Measurements from ENCODE around the gene LRFN2. TPM values are rescaled to one million over a fixed set of nuclear protein-coding genes. Genes with fewer than 3 reads are reported as not detected.

The LRFN2 gene
- total RNA-seq, 3 donors from 2014 or later (not counting 1 experiment from before 2014, with no cell fraction given), result 3.0 to 3.6 (median 3.5) TPM

- no peaks in the 10 kb centered on the region for H3K4me1 ChIP-seq (ENCODE audit: control insufficient read depth, insufficient read depth, low read length)
- peaks cover 0 to 3% of the 10 kb centered on the region in 2 donors for H3K4me1 Mint-ChIP-seq
- H3K36me3 Mint-ChIP-seq, result no peaks in the 10 kb centered on the region
- no peaks in the 10 kb centered on the region for H3K9me3 ChIP-seq (ENCODE audit: control insufficient read depth, insufficient read depth, low read length)
- H3K27me3 ChIP-seq (ENCODE audit: control insufficient read depth, insufficient read depth, low read length), result no peaks in the 10 kb centered on the region
- no peaks in the 10 kb centered on the region for H3K9me3 Mint-ChIP-seq
- H3K27ac Mint-ChIP-seq, result no peak overlapping the region
- peaks cover 0 to 7% of the 10 kb centered on the region in 2 donors for H3K27me3 Mint-ChIP-seq (ENCODE audit: low read depth in 2 of 2)
- no peak overlapping the region for H3K4me3 ChIP-seq (ENCODE audit: low read length)
- no peak for DNase-seq
- ATAC-seq, result no peak
- H3K36me3 ChIP-seq (ENCODE audit: control insufficient read depth, insufficient read depth, low read length), result no peaks in the 10 kb centered on the region
- TF ChIP-seq CTCF (IDR thresholded peaks at IDR 0.05), result no peak
- no peak overlapping the region for H3K27ac ChIP-seq (ENCODE audit: low read length)
- H3K4me3 Mint-ChIP-seq, result no peak overlapping the region
- intact Hi-C loops (cut with micrococcal nuclease), result no loop called here
- WGBS (ENCODE audit: insufficient coverage), result 83% methylated on average over 5 of the region's 5 CpGs
Observed at GRCh38 chr6:40630488-40630887, 43.3 kb upstream of the LRFN2 start.

GRCh38 chr6:40630051-40630450 is 42.9 kb upstream of the LRFN2 start:
- Mint-ChIP-seq H3K27me3 (ENCODE audit: low read depth in 2 of 2) (peaks cover 0 to 9% of the 10 kb centered on the region in 2 donors), H3K27ac (no peak overlapping the region), H3K4me1 (peaks cover 0 to 3% of the 10 kb centered on the region in 2 donors), H3K36me3 (no peaks in the 10 kb centered on the region), H3K9me3 (no peaks in the 10 kb centered on the region), H3K4me3 (no peak overlapping the region)
- no peak for DNase-seq
- Histone ChIP-seq H3K4me3 (ENCODE audit: low read length) (no peak overlapping the region), H3K4me1 (ENCODE audit: control insufficient read depth, insufficient read depth, low read length) (no peaks in the 10 kb centered on the region), H3K27me3 (ENCODE audit: control insufficient read depth, insufficient read depth, low read length) (no peaks in the 10 kb centered on the region), H3K36me3 (ENCODE audit: control insufficient read depth, insufficient read depth, low read length) (no peaks in the 10 kb centered on the region), H3K9me3 (ENCODE audit: control insufficient read depth, insufficient read depth, low read length) (no peaks in the 10 kb centered on the region), H3K27ac (ENCODE audit: low read length) (no peak overlapping the region)
- intact Hi-C loops (cut with micrococcal nuclease), result no loop called here
- 89% methylated on average over 6 of the region's 6 CpGs for WGBS (ENCODE audit: insufficient coverage)
- ATAC-seq, result no peak
- TF ChIP-seq CTCF (IDR thresholded peaks at IDR 0.05), result no peak

- no peaks in the 10 kb centered on the region for H3K36me3 Mint-ChIP-seq
- Histone ChIP-seq H3K27me3 (ENCODE audit: control insufficient read depth, insufficient read depth, low read length) (no peaks in the 10 kb centered on the region), H3K4me3 (ENCODE audit: low read length) (no peak overlapping the region), H3K4me1 (ENCODE audit: control insufficient read depth, insufficient read depth, low read length) (no peaks in the 10 kb centered on the region), H3K9me3 (ENCODE audit: control insufficient read depth, insufficient read depth, low read length) (no peaks in the 10 kb centered on the region), H3K27ac (ENCODE audit: low read length) (no peak overlapping the region), H3K36me3 (ENCODE audit: control insufficient read depth, insufficient read depth, low read length) (no peaks in the 10 kb centered on the region)
- no peak overlapping the region for H3K27ac Mint-ChIP-seq
- intact Hi-C loops (cut with micrococcal nuclease), result no loop called here
- no peak for TF ChIP-seq CTCF (IDR thresholded peaks at IDR 0.05)
- H3K4me3 Mint-ChIP-seq, result no peak overlapping the region
- no peaks in the 10 kb centered on the region for H3K9me3 Mint-ChIP-seq
- H3K27me3 Mint-ChIP-seq (ENCODE audit: low read depth in 2 of 2), result peaks cover 0 to 9% of the 10 kb centered on the region in 2 donors
- DNase-seq (no peak), ATAC-seq (no peak)
- WGBS (ENCODE audit: insufficient coverage), result 94% methylated on average over 5 of the region's 6 CpGs
- H3K4me1 Mint-ChIP-seq, result peaks cover 0 to 2% of the 10 kb centered on the region in 2 donors
Observed at GRCh38 chr6:40629463-40629862, 42.3 kb upstream of the LRFN2 start.

- H3K27me3 ChIP-seq (ENCODE audit: control insufficient read depth, insufficient read depth, low read length), result no peaks in the 10 kb centered on the region
- Mint-ChIP-seq H3K36me3 (no peaks in the 10 kb centered on the region), H3K9me3 (no peaks in the 10 kb centered on the region), H3K4me3 (no peak overlapping the region), H3K27me3 (ENCODE audit: low read depth in 2 of 2) (peaks cover 0 to 9% of the 10 kb centered on the region in 2 donors), H3K4me1 (no peaks in the 10 kb centered on the region), H3K27ac (no peak overlapping the region)
- DNase-seq (no peak), ATAC-seq (no peak)
- no peak overlapping the region for H3K4me3 ChIP-seq (ENCODE audit: low read length)
- no peaks in the 10 kb centered on the region for H3K4me1 ChIP-seq (ENCODE audit: control insufficient read depth, insufficient read depth, low read length)
- WGBS (ENCODE audit: insufficient coverage), result 71% methylated on average over 3 of the region's 3 CpGs
- intact Hi-C loops (cut with micrococcal nuclease), result no loop called here
- no peaks in the 10 kb centered on the region for H3K9me3 ChIP-seq (ENCODE audit: control insufficient read depth, insufficient read depth, low read length)
- no peak overlapping the region for H3K27ac ChIP-seq (ENCODE audit: low read length)
- no peak for TF ChIP-seq CTCF (IDR thresholded peaks at IDR 0.05)
- no peaks in the 10 kb centered on the region for H3K36me3 ChIP-seq (ENCODE audit: control insufficient read depth, insufficient read depth, low read length)
Observed at GRCh38 chr6:40627316-40627715, 40.2 kb upstream of the LRFN2 start.

Data from natural killer cell (primary cell).